ENCODE measurements around the gene MBD2.

MBD2 gene

GRCh38 chr18:54102123-54102522, 122.3 kb downstream of the MBD2 start:
- DNase-seq (ENCODE audit: low spot score): no peak
